ENCODE measurements around the gene DYNLRB1. TPM values are rescaled to one million over a fixed set of nuclear protein-coding genes. Genes with fewer than 3 reads are reported as not detected.

Gene DYNLRB1
- total and polyA plus RNA-seq, 9 of the 15 experiments (the other 6 are each of a cell fraction or from before 2014, with no cell fraction given), result 48.7 to 358 (median 121) TPM

DNA sequence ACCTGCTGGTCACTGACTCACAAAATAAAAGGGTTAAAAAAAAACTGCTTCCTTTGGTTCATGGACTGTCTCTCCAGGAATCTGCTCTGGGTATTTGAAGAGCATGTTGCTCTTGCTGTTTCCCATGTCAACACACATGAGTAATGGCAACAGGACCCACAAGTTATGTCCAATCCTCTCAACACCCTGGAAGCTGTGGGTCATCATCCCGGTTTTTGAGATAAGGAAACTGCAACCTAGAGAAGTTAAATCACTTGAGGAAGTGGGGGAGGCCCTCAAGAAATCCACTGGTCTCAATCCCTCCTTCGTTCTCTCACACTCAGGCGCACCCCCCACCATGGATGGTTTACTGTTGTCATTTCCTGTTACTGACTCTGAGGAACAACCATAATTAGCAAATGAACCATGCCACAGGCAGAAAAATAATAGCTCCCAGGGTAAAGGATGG is 54.7 kb downstream of the DYNLRB1 start:
- Histone ChIP-seq H3K9me3 (replicated peaks; ENCODE audit: control insufficient read depth, insufficient read depth, low read depth, low read length) (no peaks in the 10 kb centered on the region), H3K4me3 (no peak overlapping the region), H3K36me3 (ENCODE audit: control insufficient read depth, insufficient read depth, low read length) (peaks cover 17% of the 10 kb centered on the region; the same call in 2 of the 3 replicates), H3K27me3 (ENCODE audit: control insufficient read depth in 2 of 2, insufficient read depth in 2 of 2, low read length in 2 of 2) (no peaks in the 10 kb centered on the region), H2AFZ (ENCODE audit: low read depth, low read length) (no peak overlapping the region), H4K20me1 (replicated peaks; ENCODE audit: control insufficient read depth, insufficient read depth, low read length) (peaks cover 3% of the 10 kb centered on the region; the same call in 1 of the 2 replicates), H3K9me1 (ENCODE audit: control insufficient read depth, insufficient read depth, low read length) (no peaks in the 10 kb centered on the region), H3K79me2 (ENCODE audit: control insufficient read depth, insufficient read depth, low read length) (no peaks in the 10 kb centered on the region), H3K9ac (ENCODE audit: insufficient read depth in 1 of 2, low read depth in 2 of 2, low read length in 2 of 2) (no peak overlapping the region), H3K27ac (ENCODE audit: extremely low read depth, low read depth, low read length) (peak overlapping the region; percentile 50; the same call in 1 of the 3 replicates), H3K4me1 (replicated peaks in 1 of 2; ENCODE audit: control insufficient read depth in 2 of 2, insufficient read depth in 2 of 2, low read length in 2 of 2) (peaks cover 0 to 15% of the 10 kb centered on the region in 2 experiments; a peak in 4 of 5 replicates), H3K4me2 (ENCODE audit: insufficient read depth, low read length) (no peak overlapping the region)
- peak; percentile 80 for ATAC-seq
- WGBS (ENCODE audit: insufficient coverage, low coverage, missing lambda C conversion rate), result 10% methylated on average over 3 of the region's 3 CpGs
- FAIRE-seq, result peak; percentile 90
- in situ Hi-C loops (cut with MboI), result no loop called here
- ChIA-PET POLR2A (interaction anchor here (0.5 to 1.0 kb wide), 5 partner anchors 8 to 111 kb away, joined by 3 to 4 read pairs (median 3); no protein-coding TSS in a partner anchor), CTCF (ENCODE audit: low intra/inter-chr PET ratio) (no interaction called here)
- peak in 2 of 4 experiments; percentile 51 to 73 for DNase-seq (ENCODE audit: extremely low read depth in 1 of 4, low spot score in 3 of 4)
- intact Hi-C loops (cut with micrococcal nuclease), result no loop called here
- BruUV-seq (replicated peaks), result no TSS peak
- TF ChIP-seq OTX1 (CRISPR knock-in tag; IDR thresholded peaks at IDR 0.05) (no peak), TAF15 (IDR thresholded peaks at IDR 0.05; ENCODE audit: low read depth, low read length) (no peak), ZZZ3 (IDR thresholded peaks at IDR 0.05) (no peak), BRCA1 (IDR thresholded peaks at IDR 0.05) (no peak), BRCA1 (CRISPR knock-in tag; IDR thresholded peaks at IDR 0.05) (no peak), SMC3 (conservative IDR thresholded peaks at IDR 0.05; ENCODE audit: insufficient read depth, low read depth, low read length) (no peak), ZNF785 (CRISPR knock-in tag; IDR thresholded peaks at IDR 0.05) (no peak), SOX6 (IDR thresholded peaks at IDR 0.05) (no peak), CCNT2 (IDR thresholded peaks at IDR 0.05; ENCODE audit: borderline replicate concordance, extremely low read depth, insufficient read length, low read depth, low read length) (no peak), ZFPM2 (CRISPR knock-in tag; IDR thresholded peaks at IDR 0.05) (no peak), FOXK2 (conservative IDR thresholded peaks at IDR 0.05 in 1 of 2, IDR thresholded peaks at IDR 0.05 in 1 of 2; ENCODE audit: low read depth in 2 of 2) (peak; percentile 82 to 84), MAFG (tag; conservative IDR thresholded peaks at IDR 0.05) (no peak), ZNF274 (IDR thresholded peaks at IDR 0.05; ENCODE audit: borderline replicate concordance, low read depth, low read length) (no peak), NBN (IDR thresholded peaks at IDR 0.05; ENCODE audit: low read depth) (no peak; the same call in 1 of the 2 replicates), SRSF9 (IDR thresholded peaks at IDR 0.05; ENCODE audit: borderline replicate concordance, low read depth, low read length) (no peak), HMGN3 (IDR thresholded peaks at IDR 0.05; ENCODE audit: borderline replicate concordance, extremely low read depth, insufficient read length, low read depth, low read length) (no peak), BRD4 (IDR thresholded peaks at IDR 0.05) (no peak), BHLHE40 (IDR thresholded peaks at IDR 0.05; ENCODE audit: low read length) (no peak)
- TF ChIP-seq, protein P1, sequence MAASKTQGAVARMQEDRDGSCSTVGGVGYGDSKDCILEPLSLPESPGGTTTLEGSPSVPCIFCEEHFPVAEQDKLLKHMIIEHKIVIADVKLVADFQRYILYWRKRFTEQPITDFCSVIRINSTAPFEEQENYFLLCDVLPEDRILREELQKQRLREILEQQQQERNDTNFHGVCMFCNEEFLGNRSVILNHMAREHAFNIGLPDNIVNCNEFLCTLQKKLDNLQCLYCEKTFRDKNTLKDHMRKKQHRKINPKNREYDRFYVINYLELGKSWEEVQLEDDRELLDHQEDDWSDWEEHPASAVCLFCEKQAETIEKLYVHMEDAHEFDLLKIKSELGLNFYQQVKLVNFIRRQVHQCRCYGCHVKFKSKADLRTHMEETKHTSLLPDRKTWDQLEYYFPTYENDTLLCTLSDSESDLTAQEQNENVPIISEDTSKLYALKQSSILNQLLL (CRISPR knock-in tag; IDR thresholded peaks at IDR 0.05; ENCODE audit: borderline replicate concordance), result no peak
- TF ChIP-seq, protein P2, sequence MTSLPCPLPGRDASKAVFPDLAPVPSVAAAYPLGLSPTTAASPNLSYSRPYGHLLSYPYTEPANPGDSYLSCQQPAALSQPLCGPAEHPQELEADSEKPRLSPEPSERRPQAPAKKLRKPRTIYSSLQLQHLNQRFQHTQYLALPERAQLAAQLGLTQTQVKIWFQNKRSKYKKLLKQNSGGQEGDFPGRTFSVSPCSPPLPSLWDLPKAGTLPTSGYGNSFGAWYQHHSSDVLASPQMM (CRISPR knock-in tag; IDR thresholded peaks at IDR 0.05), result no peak
- TF ChIP-seq, protein P3, sequence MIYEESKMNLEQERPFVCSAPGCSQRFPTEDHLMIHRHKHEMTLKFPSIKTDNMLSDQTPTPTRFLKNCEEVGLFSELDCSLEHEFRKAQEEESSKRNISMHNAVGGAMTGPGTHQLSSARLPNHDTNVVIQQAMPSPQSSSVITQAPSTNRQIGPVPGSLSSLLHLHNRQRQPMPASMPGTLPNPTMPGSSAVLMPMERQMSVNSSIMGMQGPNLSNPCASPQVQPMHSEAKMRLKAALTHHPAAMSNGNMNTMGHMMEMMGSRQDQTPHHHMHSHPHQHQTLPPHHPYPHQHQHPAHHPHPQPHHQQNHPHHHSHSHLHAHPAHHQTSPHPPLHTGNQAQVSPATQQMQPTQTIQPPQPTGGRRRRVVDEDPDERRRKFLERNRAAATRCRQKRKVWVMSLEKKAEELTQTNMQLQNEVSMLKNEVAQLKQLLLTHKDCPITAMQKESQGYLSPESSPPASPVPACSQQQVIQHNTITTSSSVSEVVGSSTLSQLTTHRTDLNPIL (CRISPR knock-in tag; IDR thresholded peaks at IDR 0.05), result no peak

Measured in K562 (cell line).